Measurements from ENCODE around the gene CALD1.

The CALD1 gene

GRCh38 chr7:134814730-134815364, 35.4 kb downstream of the CALD1 start:
- no peaks in the 10 kb centered on the region for H3K9me3 Mint-ChIP-seq
- peaks cover 55% of the 10 kb centered on the region for H3K4me1 Mint-ChIP-seq
- no peak overlapping the region for H3K4me3 Mint-ChIP-seq
- no peak for TF ChIP-seq CTCF (IDR thresholded peaks at IDR 0.05; ENCODE audit: unreplicated experiment in 3 of 3)
- peaks cover 17% of the 10 kb centered on the region for H3K36me3 Mint-ChIP-seq (ENCODE audit: low read depth)
- H3K27me3 Mint-ChIP-seq (ENCODE audit: low read depth), result no peaks in the 10 kb centered on the region
- peak overlapping the region; percentile 53 to 79 (median 68) for H3K27ac Mint-ChIP-seq

GRCh38 chr7:134818613-134819345, 39.3 kb downstream of the CALD1 start:
- peak overlapping the region; percentile 48 to 76 (median 72) for H3K27ac Mint-ChIP-seq
- TF ChIP-seq CTCF (IDR thresholded peaks at IDR 0.05; ENCODE audit: unreplicated experiment in 3 of 3), result no peak
- H3K4me3 Mint-ChIP-seq, result no peak overlapping the region
- no peaks in the 10 kb centered on the region for H3K27me3 Mint-ChIP-seq (ENCODE audit: low read depth)
- no peaks in the 10 kb centered on the region for H3K9me3 Mint-ChIP-seq
- peaks cover 20% of the 10 kb centered on the region for H3K36me3 Mint-ChIP-seq (ENCODE audit: low read depth)
- H3K4me1 Mint-ChIP-seq, result peaks cover 33% of the 10 kb centered on the region

GRCh38 chr7:134819401-134819800, 40.0 kb downstream of the CALD1 start:
- Mint-ChIP-seq H3K4me1 (peaks cover 33% of the 10 kb centered on the region), H3K4me3 (no peak overlapping the region), H3K27me3 (ENCODE audit: low read depth) (no peaks in the 10 kb centered on the region), H3K27ac (peak overlapping the region in 2 of 3 experiments; percentile 12 to 72), H3K36me3 (ENCODE audit: low read depth) (peaks cover 17% of the 10 kb centered on the region), H3K9me3 (no peaks in the 10 kb centered on the region)
- no peak for TF ChIP-seq CTCF (IDR thresholded peaks at IDR 0.05; ENCODE audit: unreplicated experiment in 3 of 3)

- Mint-ChIP-seq H3K27ac (no peak overlapping the region), H3K4me1 (peaks cover 41% of the 10 kb centered on the region), H3K9me3 (no peaks in the 10 kb centered on the region), H3K4me3 (no peak overlapping the region), H3K27me3 (ENCODE audit: low read depth) (no peaks in the 10 kb centered on the region), H3K36me3 (ENCODE audit: low read depth) (peaks cover 17% of the 10 kb centered on the region)
- no peak for TF ChIP-seq CTCF (IDR thresholded peaks at IDR 0.05; ENCODE audit: unreplicated experiment in 3 of 3)
These were observed 40.9 kb downstream of the CALD1 start for GRCh38 chr7:134820295-134820694.

- Mint-ChIP-seq H3K36me3 (ENCODE audit: low read depth) (peaks cover 17% of the 10 kb centered on the region), H3K27ac (no peak overlapping the region), H3K4me1 (peaks cover 43% of the 10 kb centered on the region), H3K4me3 (no peak overlapping the region), H3K9me3 (no peaks in the 10 kb centered on the region), H3K27me3 (ENCODE audit: low read depth) (no peaks in the 10 kb centered on the region)
- no peak for TF ChIP-seq CTCF (IDR thresholded peaks at IDR 0.05; ENCODE audit: unreplicated experiment in 3 of 3)
These were observed 41.3 kb downstream of the CALD1 start for GRCh38 chr7:134820778-134821177.
